Peyer's patch (tissue), 4 donors: ENCODE measurements around the gene CDK19.

ENCODE experiments used
- POLR2A ChIP-seq, 2 donors: fragments of 450-650 bp; IDR thresholded peaks; one replicate each; pipeline ENCODE4 v1.5.1; 2017; ENCODE audit warnings: antibody characterized with exemption in 2 of 2, mild to moderate bottlenecking in 2 of 2, moderate library complexity in 2 of 2
- TF ChIP-seq, protein P1 (sequence below), 6 experiments: fragments of 450-650 bp in 4 of 6; fragments of 200-600 bp in 2 of 6; sonication (generic) in 1 of 6; IDR thresholded peaks; one replicate each; pipeline ENCODE4 v1.5.1; 2017 to 2019; ENCODE audit warnings: antibody characterized with exemption in 6 of 6, mild to moderate bottlenecking in 3 of 6, moderate library complexity in 1 of 6

DNA sequence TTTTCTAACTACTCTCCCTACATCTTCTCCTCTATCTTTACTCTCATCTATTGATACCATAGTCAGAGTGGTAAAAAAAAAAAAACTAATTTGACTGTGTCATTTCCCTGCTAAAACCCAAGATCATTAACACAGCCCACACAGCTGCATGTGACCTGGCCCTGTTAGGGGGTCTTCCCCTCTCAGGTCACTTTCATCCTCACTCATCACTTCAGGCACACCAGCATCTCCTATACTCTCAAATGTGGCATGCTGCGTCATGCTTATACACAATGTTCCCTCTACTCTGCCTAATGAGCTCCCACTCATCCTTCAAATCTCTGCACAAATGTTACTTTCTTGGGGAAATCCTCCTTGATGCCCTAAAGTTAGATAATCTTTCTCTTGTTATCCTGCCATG is 86.8 kb downstream of the CDK19 start:
- TF ChIP-seq, protein P1, sequence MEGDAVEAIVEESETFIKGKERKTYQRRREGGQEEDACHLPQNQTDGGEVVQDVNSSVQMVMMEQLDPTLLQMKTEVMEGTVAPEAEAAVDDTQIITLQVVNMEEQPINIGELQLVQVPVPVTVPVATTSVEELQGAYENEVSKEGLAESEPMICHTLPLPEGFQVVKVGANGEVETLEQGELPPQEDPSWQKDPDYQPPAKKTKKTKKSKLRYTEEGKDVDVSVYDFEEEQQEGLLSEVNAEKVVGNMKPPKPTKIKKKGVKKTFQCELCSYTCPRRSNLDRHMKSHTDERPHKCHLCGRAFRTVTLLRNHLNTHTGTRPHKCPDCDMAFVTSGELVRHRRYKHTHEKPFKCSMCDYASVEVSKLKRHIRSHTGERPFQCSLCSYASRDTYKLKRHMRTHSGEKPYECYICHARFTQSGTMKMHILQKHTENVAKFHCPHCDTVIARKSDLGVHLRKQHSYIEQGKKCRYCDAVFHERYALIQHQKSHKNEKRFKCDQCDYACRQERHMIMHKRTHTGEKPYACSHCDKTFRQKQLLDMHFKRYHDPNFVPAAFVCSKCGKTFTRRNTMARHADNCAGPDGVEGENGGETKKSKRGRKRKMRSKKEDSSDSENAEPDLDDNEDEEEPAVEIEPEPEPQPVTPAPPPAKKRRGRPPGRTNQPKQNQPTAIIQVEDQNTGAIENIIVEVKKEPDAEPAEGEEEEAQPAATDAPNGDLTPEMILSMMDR (IDR thresholded peaks at IDR 0.05): no peak
- no peak for TF ChIP-seq POLR2A (IDR thresholded peaks at IDR 0.05)
